ENCODE results near the gene LOXL1. TPM values are rescaled to one million over a fixed set of nuclear protein-coding genes. Genes with fewer than 3 reads are reported as not detected.

Gene LOXL1
- total RNA-seq, 4 donors from 2014 or later: 22.9 to 63.0 (median 34.5) TPM

- ATAC-seq: no peak
- H3K4me3 ChIP-seq: no peak overlapping the region
- WGBS, 2 donors (ENCODE audit: low coverage in 1 of 2): 89 to 100% methylated on average over 2 to 4 of the region's 4 CpGs
- peaks cover 0 to 45% of the 10 kb centered on the region in 2 donors for H3K36me3 ChIP-seq
- peak overlapping the region in 3 of 4 donors; percentile 85 to 95 (median 89) for H3K27ac ChIP-seq
- TF ChIP-seq EP300 (IDR thresholded peaks at IDR 0.05): no peak
- no peak for TF ChIP-seq CTCF (IDR thresholded peaks at IDR 0.05)
- TF ChIP-seq POLR2AphosphoS5 (IDR thresholded peaks at IDR 0.05): no peak
- no peak for TF ChIP-seq POLR2A (IDR thresholded peaks at IDR 0.05)
- H3K9me3 ChIP-seq: no peaks in the 10 kb centered on the region
- peaks cover 4 to 97% (median 68%) of the 10 kb centered on the region in 3 donors for H3K4me1 ChIP-seq
- H3K27me3 ChIP-seq: no peaks in the 10 kb centered on the region
Measured at GRCh38 chr15:73987250-73987649, 61.0 kb downstream of the LOXL1 start.

- ATAC-seq: no peak
- Histone ChIP-seq H3K9me3 (no peaks in the 10 kb centered on the region), H3K4me3 (no peak overlapping the region), H3K27me3 (no peaks in the 10 kb centered on the region), H3K4me1 (peaks cover 4 to 97% (median 66%) of the 10 kb centered on the region in 3 donors), H3K27ac (peak overlapping the region in 3 of 4 donors; percentile 85 to 95 (median 89)), H3K36me3 (peaks cover 0 to 45% of the 10 kb centered on the region in 2 donors)
- no peak for TF ChIP-seq EP300 (IDR thresholded peaks at IDR 0.05)
- TF ChIP-seq POLR2AphosphoS5 (IDR thresholded peaks at IDR 0.05): no peak
- TF ChIP-seq POLR2A (IDR thresholded peaks at IDR 0.05): no peak
- TF ChIP-seq CTCF (IDR thresholded peaks at IDR 0.05): no peak
- WGBS, 2 donors (ENCODE audit: low coverage in 1 of 2): 48 to 56% methylated on average over 6 to 8 of the region's 9 CpGs
Measured at GRCh38 chr15:73987681-73988444, 61.6 kb downstream of the LOXL1 start.

- no peaks in the 10 kb centered on the region for H3K27me3 ChIP-seq
- H3K27ac ChIP-seq: peak overlapping the region in 3 of 4 donors; percentile 85 to 95 (median 89)
- H3K4me3 ChIP-seq: no peak overlapping the region
- no CpG with 5 or more reads among the region's 13 CpGs for WGBS, 2 donors (ENCODE audit: low coverage in 1 of 2)
- TF ChIP-seq POLR2A (IDR thresholded peaks at IDR 0.05): no peak
- no peak for TF ChIP-seq CTCF (IDR thresholded peaks at IDR 0.05)
- no peak for TF ChIP-seq POLR2AphosphoS5 (IDR thresholded peaks at IDR 0.05)
- TF ChIP-seq EP300 (IDR thresholded peaks at IDR 0.05): no peak
- H3K36me3 ChIP-seq: peaks cover 0 to 45% of the 10 kb centered on the region in 2 donors
- no peak for ATAC-seq
- peaks cover 0 to 97% (median 64%) of the 10 kb centered on the region in 3 donors for H3K4me1 ChIP-seq
- no peaks in the 10 kb centered on the region for H3K9me3 ChIP-seq
Measured at GRCh38 chr15:73988445-73988969, 62.2 kb downstream of the LOXL1 start.

- TF ChIP-seq CTCF (IDR thresholded peaks at IDR 0.05) (no peak), EP300 (IDR thresholded peaks at IDR 0.05) (no peak), POLR2A (IDR thresholded peaks at IDR 0.05) (no peak), POLR2AphosphoS5 (IDR thresholded peaks at IDR 0.05) (no peak)
Measured at GRCh38 chr15:73989001-73989798, 62.9 kb downstream of the LOXL1 start.

More at GRCh38 chr15:73989001-73989798, 62.9 kb downstream of the LOXL1 start:
- H3K36me3 ChIP-seq: peaks cover 0 to 45% of the 10 kb centered on the region in 2 donors
- no peaks in the 10 kb centered on the region for H3K27me3 ChIP-seq
- H3K4me1 ChIP-seq: peaks cover 3 to 97% (median 64%) of the 10 kb centered on the region in 3 donors
- H3K9me3 ChIP-seq: no peaks in the 10 kb centered on the region
- H3K27ac ChIP-seq: peak overlapping the region in 3 of 4 donors; percentile 85 to 95 (median 89)
- ATAC-seq: no peak
- WGBS, 2 donors (ENCODE audit: low coverage in 1 of 2): 33 to 67% methylated on average over 2 to 7 of the region's 9 CpGs
- H3K4me3 ChIP-seq: no peak overlapping the region
